SJSA1 (cell line): Measurements from ENCODE around the gene CDPF1. TPM values are rescaled to one million over a fixed set of nuclear protein-coding genes. Genes with fewer than 3 reads are reported as not detected.

Experiments
- total RNA-seq: library from RNA; depleted of rRNA; stranded (reverse); fragments of >200 nt; shearing (Covaris generic); gene quantifications from 2 replicates; pipeline ENCODE4 v1.2.3, GENCODE V29; 2014; rRNA removed

Gene CDPF1
- total RNA-seq, 1 experiment from 2014 or later, result 10.9 TPM

Other genes with a start within 250 kb of the CDPF1 start
- gene PPARA, start 99.8 kb downstream of the CDPF1 start, total RNA-seq, result 4.9 and 11.9 TPM in 2 replicates
- gene PKDREJ, start 13.1 kb upstream of the CDPF1 start, total RNA-seq, result not detected in 2 replicates
- 47.1 and 58.1 TPM in 2 replicates for gene TTC38, start 17.7 kb upstream of the CDPF1 start, total RNA-seq
- 22.4 and 36.2 TPM in 2 replicates for gene GTSE1, start 46.6 kb upstream of the CDPF1 start, total RNA-seq
- 59.5 and 60.9 TPM in 2 replicates for gene TRMU, start 85.4 kb upstream of the CDPF1 start, total RNA-seq